ENCODE data around the gene CABLES1. TPM values are rescaled to one million over a fixed set of nuclear protein-coding genes. Genes with fewer than 3 reads are reported as not detected.
A peak's percentile ranks its signal among the peaks of the same experiment; 100 is the strongest.

The CABLES1 gene
- polyA plus RNA-seq, 1 of the 3 experiments (the other 2 are of a cell fraction): 2.2 TPM

DNA sequence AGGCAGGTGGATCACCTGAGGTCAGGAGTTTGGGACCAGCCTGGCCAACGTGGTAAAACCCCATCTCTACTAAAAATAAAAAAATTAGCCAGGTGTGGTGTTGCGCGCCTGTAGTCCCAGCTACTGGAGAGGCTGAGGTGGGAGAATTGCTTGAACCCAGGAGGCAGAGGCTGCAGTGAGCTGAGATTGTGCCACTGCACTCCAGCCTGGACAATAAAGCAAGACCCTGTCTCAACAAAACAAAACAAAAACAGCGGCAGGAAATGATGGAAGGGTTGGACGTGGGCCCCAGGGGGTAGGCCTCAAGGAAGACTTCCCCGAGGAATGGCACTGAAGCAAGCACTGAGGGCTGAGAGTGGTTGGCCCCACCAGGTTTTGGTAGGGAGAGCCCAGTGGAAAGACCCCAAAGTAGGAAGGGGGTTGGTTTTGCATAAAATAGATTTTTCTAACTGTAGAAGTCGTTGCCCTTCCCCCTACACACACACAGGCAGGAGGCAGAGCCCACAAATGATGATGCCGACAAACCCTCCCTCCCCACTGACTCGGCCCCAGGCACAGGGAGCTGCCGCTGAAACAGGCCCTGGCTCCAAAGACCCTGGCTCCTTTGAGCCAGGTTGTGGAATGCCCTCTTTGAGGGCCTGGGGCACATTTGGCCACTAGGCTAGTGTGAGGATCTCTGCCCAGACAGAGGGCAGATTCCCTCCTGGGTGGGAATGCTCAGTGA, 104.8 kb downstream of the CABLES1 start:
- no peaks in the 10 kb centered on the region for H3K79me2 ChIP-seq (ENCODE audit: insufficient read depth)
- no peaks in the 10 kb centered on the region for H4K20me1 ChIP-seq (ENCODE audit: insufficient read depth)
- no peak overlapping the region for H3K4me2 ChIP-seq
- no peaks in the 10 kb centered on the region for H3K36me3 ChIP-seq (replicated peaks in 1 of 2; ENCODE audit: control insufficient read depth in 1 of 2, insufficient read depth in 2 of 2, low read length in 1 of 2)
- H3K9me2 ChIP-seq: no peaks in the 10 kb centered on the region
- no peaks in the 10 kb centered on the region for H3K27me3 ChIP-seq (ENCODE audit: insufficient read depth)
- no peaks in the 10 kb centered on the region for H3F3A ChIP-seq (replicated peaks; ENCODE audit: insufficient read depth)
- H2AFZ ChIP-seq (ENCODE audit: low read depth): no peak overlapping the region
- no peak overlapping the region for H3K27ac ChIP-seq (ENCODE audit: low read depth in 2 of 2, low read length in 1 of 2)
- CTCF ChIA-PET: no interaction called here
- WGBS (ENCODE audit: low lambda C conversion rate): 87% methylated on average over 7 of the region's 10 CpGs
- no peak overlapping the region for H3K9ac ChIP-seq
- H3K9me3 ChIP-seq: no peaks in the 10 kb centered on the region
- H3K4me3 ChIP-seq (ENCODE audit: low read depth in 2 of 2, low read length in 1 of 2): no peak overlapping the region
- TF ChIP-seq, protein P1, sequence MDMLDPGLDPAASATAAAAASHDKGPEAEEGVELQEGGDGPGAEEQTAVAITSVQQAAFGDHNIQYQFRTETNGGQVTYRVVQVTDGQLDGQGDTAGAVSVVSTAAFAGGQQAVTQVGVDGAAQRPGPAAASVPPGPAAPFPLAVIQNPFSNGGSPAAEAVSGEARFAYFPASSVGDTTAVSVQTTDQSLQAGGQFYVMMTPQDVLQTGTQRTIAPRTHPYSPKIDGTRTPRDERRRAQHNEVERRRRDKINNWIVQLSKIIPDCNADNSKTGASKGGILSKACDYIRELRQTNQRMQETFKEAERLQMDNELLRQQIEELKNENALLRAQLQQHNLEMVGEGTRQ (IDR thresholded peaks at IDR 0.05; ENCODE audit: borderline replicate concordance, low read depth, low read length): no peak
- TF ChIP-seq FOXJ3 (CRISPR knock-in tag; IDR thresholded peaks at IDR 0.05): no peak
- no peak for TF ChIP-seq RCOR1 (IDR thresholded peaks at IDR 0.05; ENCODE audit: low read length)
- TF ChIP-seq GABPA (IDR thresholded peaks at IDR 0.05; ENCODE audit: low read depth): no peak
- TF ChIP-seq, protein P2, sequence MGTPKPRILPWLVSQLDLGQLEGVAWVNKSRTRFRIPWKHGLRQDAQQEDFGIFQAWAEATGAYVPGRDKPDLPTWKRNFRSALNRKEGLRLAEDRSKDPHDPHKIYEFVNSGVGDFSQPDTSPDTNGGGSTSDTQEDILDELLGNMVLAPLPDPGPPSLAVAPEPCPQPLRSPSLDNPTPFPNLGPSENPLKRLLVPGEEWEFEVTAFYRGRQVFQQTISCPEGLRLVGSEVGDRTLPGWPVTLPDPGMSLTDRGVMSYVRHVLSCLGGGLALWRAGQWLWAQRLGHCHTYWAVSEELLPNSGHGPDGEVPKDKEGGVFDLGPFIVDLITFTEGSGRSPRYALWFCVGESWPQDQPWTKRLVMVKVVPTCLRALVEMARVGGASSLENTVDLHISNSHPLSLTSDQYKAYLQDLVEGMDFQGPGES (IDR thresholded peaks at IDR 0.05; ENCODE audit: low read depth, low read length): no peak
- TF ChIP-seq NRF1 (IDR thresholded peaks at IDR 0.05; ENCODE audit: low read depth, low read length): no peak
- TF ChIP-seq EP300 (IDR thresholded peaks at IDR 0.05; ENCODE audit: borderline replicate concordance in 1 of 2, low read depth in 1 of 2, low read length in 1 of 2): no peak
- TF ChIP-seq FOXM1 (IDR thresholded peaks at IDR 0.05; ENCODE audit: low read depth): no peak
- TF ChIP-seq, protein P3, sequence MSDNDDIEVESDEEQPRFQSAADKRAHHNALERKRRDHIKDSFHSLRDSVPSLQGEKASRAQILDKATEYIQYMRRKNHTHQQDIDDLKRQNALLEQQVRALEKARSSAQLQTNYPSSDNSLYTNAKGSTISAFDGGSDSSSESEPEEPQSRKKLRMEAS (IDR thresholded peaks at IDR 0.05; ENCODE audit: low read depth): no peak
- no peak for TF ChIP-seq PBX3 (IDR thresholded peaks at IDR 0.05)
- no peak for TF ChIP-seq FOSL2 (IDR thresholded peaks at IDR 0.05; ENCODE audit: borderline replicate concordance, low read depth)
- peak; percentile 49 for DNase-seq
- POLR2A ChIA-PET: no interaction called here
- H3K4me1 ChIP-seq (ENCODE audit: control insufficient read depth in 1 of 2, insufficient read depth in 2 of 2, low read depth in 1 of 2, low read length in 1 of 2): peaks cover 0 to 22% of the 10 kb centered on the region in 2 experiments; a peak in 1 of 4 replicates

DNA sequence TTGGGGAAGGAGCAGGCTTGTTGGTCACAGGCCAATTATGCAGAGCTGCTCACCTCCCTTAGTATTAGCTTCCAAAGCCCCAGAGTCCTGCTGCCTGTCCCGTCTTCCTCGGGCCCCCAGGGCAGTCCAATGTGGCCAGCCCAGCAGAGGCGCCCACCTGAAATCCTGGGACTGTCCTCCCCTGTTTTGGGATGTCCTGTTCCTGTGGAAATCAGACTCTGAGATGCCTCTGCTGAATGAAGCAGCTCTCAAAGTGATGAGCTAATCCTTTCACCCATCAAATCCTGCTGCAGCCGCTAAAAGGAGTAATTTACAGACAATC, 105.3 kb downstream of the CABLES1 start:
- Histone ChIP-seq H3K4me2 (no peak overlapping the region), H4K20me1 (ENCODE audit: insufficient read depth) (no peaks in the 10 kb centered on the region), H3K4me3 (ENCODE audit: low read depth in 2 of 2, low read length in 1 of 2) (no peak overlapping the region), H3K9me3 (no peaks in the 10 kb centered on the region), H3F3A (replicated peaks; ENCODE audit: insufficient read depth) (no peaks in the 10 kb centered on the region), H3K4me1 (ENCODE audit: control insufficient read depth in 1 of 2, insufficient read depth in 2 of 2, low read depth in 1 of 2, low read length in 1 of 2) (peaks cover 0 to 22% of the 10 kb centered on the region in 2 experiments; a peak in 1 of 4 replicates), H3K79me2 (ENCODE audit: insufficient read depth) (no peaks in the 10 kb centered on the region), H3K9me2 (no peaks in the 10 kb centered on the region), H3K27ac (ENCODE audit: low read depth in 2 of 2, low read length in 1 of 2) (no peak overlapping the region), H3K9ac (no peak overlapping the region), H3K27me3 (ENCODE audit: insufficient read depth) (no peaks in the 10 kb centered on the region), H2AFZ (ENCODE audit: low read depth) (no peak overlapping the region), H3K36me3 (replicated peaks in 1 of 2; ENCODE audit: control insufficient read depth in 1 of 2, insufficient read depth in 2 of 2, low read length in 1 of 2) (no peaks in the 10 kb centered on the region)
- POLR2A ChIA-PET: no interaction called here
- 86% methylated on average over 4 of the region's 4 CpGs for WGBS (ENCODE audit: low lambda C conversion rate)
- no peak for DNase-seq
- CTCF ChIA-PET: no interaction called here
- TF ChIP-seq RXRA (IDR thresholded peaks at IDR 0.05; ENCODE audit: borderline replicate concordance, low read depth) (no peak), GATA2 (CRISPR knock-in tag; IDR thresholded peaks at IDR 0.05) (no peak), REST (IDR thresholded peaks at IDR 0.05; ENCODE audit: low read depth, low read length) (no peak), FOXM1 (IDR thresholded peaks at IDR 0.05; ENCODE audit: low read depth) (no peak), SIN3A (IDR thresholded peaks at IDR 0.05; ENCODE audit: borderline replicate concordance, low read depth, low read length) (no peak), ZBTB33 (IDR thresholded peaks at IDR 0.05; ENCODE audit: borderline replicate concordance, low read depth) (no peak), MEF2A (IDR thresholded peaks at IDR 0.05; ENCODE audit: borderline replicate concordance, low read depth) (no peak), TEAD4 (IDR thresholded peaks at IDR 0.05; ENCODE audit: borderline replicate concordance, insufficient read depth) (no peak)
